Panc1 (cell line): ENCODE results near the gene TMEM253.

ENCODE experiments used
- POLR2AphosphoS5 ChIP-seq: IDR thresholded peaks from 2 replicates; pipeline ENCODE4 v1.6.1; 2012; ENCODE audit warnings: mild to moderate bottlenecking, low read depth, low read length, moderate library complexity
- SIN3A ChIP-seq: IDR thresholded peaks from 2 replicates; pipeline ENCODE4 v1.6.1; 2012; ENCODE audit warnings: low read depth, mild to moderate bottlenecking, low read length, moderate library complexity, borderline replicate concordance; ENCODE audit not compliant: insufficient read depth
- TCF7L2 ChIP-seq: IDR thresholded peaks from 2 replicates; pipeline ENCODE4 v1.6.1; 2011; ENCODE audit warnings: mild to moderate bottlenecking, low read depth, low read length, inconsistent platforms
- TF ChIP-seq, protein P1 (sequence below): fragments of 450-650 bp; IDR thresholded peaks from 2 replicates; pipeline ENCODE4 v1.5.1; 2017; ENCODE audit warnings: mild to moderate bottlenecking

DNA sequence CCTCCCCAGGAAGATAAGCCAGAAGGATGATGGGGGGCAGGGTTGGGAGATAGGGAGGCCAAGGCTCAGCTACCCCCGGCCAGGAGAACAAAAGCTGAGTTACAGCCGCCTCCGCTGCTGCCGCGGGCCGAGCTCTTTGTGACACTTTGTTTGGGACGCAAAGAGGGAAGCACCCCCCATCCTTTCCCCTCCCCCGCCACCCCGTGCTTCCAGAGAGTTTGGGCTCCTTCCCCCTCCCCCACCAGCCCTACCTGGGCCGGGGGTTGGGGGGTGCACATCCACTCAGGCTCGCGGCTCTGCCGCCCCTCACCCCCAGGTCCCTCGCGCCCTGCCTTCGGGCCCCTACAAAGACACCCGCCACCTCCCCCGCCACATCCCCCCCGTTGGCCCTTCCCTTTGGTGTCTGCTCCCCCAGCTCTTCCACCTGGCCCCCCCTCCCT is 3.2 kb upstream of the TMEM253 start:
- TF ChIP-seq, protein P1, sequence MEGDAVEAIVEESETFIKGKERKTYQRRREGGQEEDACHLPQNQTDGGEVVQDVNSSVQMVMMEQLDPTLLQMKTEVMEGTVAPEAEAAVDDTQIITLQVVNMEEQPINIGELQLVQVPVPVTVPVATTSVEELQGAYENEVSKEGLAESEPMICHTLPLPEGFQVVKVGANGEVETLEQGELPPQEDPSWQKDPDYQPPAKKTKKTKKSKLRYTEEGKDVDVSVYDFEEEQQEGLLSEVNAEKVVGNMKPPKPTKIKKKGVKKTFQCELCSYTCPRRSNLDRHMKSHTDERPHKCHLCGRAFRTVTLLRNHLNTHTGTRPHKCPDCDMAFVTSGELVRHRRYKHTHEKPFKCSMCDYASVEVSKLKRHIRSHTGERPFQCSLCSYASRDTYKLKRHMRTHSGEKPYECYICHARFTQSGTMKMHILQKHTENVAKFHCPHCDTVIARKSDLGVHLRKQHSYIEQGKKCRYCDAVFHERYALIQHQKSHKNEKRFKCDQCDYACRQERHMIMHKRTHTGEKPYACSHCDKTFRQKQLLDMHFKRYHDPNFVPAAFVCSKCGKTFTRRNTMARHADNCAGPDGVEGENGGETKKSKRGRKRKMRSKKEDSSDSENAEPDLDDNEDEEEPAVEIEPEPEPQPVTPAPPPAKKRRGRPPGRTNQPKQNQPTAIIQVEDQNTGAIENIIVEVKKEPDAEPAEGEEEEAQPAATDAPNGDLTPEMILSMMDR = no peak
- TF ChIP-seq TCF7L2 (no peak), POLR2AphosphoS5 (no peak), SIN3A (no peak)
